NCI-H2107 (cell line): Measurements from ENCODE around the gene GPR34.
"Not testable (repeated sequence)": the region's sequence is repeated elsewhere in the genome, so short reads cannot be mapped to it uniquely, and the experiment has no call there.

Experiments used
- DNase-seq: peaks from one replicate; lab custom pipeline; 2025; lab: John Stamatoyannopoulos, UW

GPR34 gene

DNA sequence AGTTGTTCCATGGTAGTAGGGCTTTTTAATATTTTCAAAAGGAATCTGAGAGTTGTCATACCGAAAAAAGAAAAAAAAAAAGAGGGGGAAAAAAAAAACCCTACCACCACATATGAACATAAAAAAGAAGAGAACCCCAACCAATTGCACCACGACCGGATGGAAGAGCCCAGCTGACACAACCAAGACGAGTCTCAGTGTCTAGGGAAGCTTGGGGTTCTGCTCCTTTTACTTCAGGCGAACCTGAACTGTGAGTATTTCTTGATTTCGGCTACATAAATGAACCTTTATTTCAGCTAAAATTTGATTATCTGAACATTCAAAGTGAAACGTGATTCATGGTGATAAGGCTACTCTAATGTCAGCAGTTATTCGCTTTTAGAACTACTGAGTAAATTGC lies at the start of gene GPR34:
GPR34 (plus strand) TSS at position 139 of the 400 bp plus-strand sequence. CDS start 6,661 bp downstream, outside the sequence.
- DNase-seq: no peak

DNA sequence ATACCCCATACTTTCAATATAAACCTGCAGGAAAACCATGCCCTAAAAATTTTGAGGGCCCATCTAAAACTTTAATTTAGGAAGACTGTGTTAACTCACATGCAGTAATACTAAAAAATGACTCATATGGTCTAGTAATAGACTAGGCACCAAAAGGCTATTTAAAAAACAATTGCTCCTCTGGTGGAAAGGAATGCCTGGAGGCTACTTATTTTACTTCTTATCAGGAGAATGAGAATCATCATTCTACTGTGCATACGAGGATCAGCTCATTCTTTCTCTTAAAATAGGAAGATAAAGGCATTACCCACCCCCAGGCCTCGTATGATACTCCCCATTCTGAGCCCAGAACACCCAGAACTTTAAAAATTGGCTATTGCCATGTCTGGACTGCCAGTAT lies 42.6 kb upstream of the GPR34 start:
- DNase-seq: not testable (repeated sequence)

DNA sequence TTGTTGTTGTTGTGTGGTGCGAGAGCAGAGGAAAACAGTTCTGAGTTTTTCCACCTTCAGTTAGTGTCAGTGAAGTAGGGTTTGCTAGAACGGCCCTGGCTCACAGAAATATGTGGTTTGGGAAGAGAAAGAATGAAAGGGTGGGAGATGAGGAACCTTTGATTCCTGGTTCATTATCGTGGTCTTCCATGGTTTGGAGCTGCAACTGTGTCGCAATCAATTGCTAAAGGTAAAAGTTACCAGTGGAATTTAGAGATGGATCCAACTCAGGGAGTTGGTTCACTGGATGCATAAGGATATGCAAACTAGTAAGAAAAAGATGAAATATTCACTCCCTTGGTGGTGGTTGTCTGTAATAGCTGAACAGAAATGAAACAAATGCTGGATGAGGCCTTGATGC lies 35.6 kb upstream of the GPR34 start:
- no peak for DNase-seq

DNA sequence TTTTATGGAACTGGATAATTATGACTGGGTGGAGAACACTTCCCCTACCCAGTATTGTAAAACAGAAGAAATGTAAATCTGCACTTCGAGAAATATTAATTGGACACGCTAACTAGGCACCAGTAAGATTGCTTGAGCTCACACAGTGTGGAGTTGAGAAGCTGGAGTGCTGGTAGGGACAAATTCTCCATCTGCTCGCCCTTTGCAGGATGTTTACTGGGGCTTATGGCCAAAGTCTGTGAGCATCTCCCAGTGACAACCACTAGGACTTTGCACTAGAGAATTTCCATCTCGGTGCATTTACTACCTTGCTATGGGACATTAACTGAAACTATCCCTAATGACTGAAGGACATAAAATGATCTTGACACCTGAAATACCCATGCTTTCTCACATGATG lies 33.7 kb upstream of the GPR34 start:
- no peak for DNase-seq

DNA sequence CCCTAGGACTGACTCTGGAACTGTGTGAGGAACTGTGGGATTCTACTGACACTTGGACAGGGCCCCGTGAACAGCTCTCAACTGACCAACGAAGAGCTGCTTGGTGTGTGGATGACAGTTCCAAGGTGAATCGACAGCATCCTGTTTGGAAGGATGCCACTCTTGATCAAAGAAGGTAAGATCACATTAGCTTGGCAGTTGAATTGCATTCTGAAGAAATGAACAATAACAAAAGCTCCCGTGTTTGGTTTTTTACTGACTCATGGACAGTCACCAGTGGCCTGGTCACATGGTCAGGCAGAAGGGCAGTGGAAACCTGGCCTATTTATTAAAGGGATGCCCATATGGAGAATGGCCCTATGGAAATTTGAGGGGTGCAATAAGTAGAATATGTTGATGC lies 33.1 kb upstream of the GPR34 start:
- DNase-seq: no peak

DNA sequence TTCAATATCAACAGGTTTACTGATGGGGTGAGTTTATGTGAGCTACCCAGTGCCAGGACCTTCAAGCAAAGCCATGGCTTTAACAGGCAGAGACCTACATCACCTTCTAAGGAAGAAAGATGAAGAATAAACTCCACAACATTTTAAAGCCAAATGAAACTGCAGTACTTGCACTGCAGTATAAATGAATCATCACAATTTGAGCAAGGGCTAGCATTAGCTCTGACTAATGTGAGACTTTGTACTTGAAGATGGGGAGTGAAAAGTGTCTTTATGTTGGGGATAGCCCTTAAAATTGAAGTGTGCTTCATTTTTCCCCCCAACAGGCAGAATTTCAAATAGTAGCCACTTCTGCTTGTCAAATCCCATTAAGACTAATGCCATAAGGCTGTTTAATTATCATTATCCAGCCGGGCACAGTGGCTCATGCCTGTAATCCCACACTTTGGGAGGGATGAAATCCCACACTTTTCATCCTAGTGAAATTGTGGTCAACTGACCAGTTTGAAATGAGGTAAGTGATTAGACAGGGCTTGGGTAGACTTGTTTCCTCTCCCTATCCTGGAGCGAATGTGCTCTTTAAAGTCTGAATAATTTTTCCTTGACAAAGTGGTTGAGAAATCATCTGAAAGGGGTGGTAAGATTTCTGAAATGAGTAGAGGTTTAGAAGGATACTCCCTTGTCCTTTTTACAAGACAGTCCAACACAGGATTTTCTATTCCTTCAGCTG lies 27.2 kb upstream of the GPR34 start:
- DNase-seq: no peak

GRCh38 chrX:41664375-41664901 lies 24.3 kb upstream of the GPR34 start:
- no peak for DNase-seq

GRCh38 chrX:41664908-41665307 lies 23.9 kb upstream of the GPR34 start:
- no peak for DNase-seq

DNA sequence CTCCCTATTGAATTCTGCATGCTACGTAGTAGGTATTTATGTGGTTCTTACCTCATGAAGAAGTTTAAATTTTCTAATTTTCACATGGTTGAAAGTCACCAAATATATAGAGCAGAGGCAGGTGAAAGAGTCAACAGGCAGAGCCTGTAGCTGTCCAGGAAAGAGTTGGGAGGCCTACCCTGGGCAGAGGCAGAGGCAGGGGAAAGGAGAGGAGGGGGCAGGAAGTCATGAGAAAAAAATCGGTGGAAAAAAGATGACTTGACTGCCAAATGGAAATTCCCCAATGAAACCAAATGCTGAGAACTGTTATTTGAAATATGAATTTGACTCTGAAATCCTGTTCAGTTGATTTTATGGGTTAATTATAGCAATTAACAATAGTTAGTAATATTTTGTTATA lies 23.1 kb upstream of the GPR34 start:
- DNase-seq: no peak

DNA sequence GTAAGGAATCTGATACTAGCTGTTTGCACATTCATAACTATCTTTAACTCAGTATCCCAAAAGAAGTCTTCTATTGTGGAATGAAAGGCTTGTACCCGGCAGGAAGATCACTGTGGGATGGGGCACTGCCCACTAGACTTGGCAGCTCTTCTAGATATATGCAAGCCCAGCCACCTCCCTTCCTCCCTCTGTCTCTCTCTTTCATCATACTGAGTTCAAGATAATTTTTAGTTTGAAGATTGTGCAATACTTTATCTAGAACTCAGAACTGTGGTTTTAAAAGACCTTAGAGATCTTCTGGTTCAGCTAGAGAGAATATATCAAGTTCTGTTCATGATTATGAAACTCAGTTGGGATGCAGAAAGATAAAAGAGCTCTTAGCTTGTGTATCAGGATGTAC lies 22.5 kb upstream of the GPR34 start:
- no peak for DNase-seq

- DNase-seq: no peak
These were observed 21.1 kb upstream of the GPR34 start for GRCh38 chrX:41667631-41668030.

DNA sequence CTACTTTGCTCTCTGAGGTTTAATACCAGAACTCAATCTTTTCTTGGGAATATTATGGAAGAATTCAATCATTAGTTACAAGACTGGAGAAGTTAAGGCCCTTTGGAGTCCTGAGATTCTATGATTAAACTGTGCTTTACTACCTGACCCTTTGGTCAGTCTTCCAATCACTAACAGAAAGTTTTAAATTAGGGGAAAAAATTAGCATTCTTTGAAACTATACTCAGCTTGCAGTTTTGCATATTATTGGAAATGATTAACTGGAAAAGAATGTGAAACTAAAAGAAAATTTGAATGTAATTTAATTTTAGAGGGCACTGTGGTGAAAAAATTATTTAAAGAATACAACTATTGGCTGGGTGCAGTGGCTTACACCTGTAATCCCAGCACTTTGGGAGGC lies 18.7 kb upstream of the GPR34 start:
- no peak for DNase-seq

- no peak for DNase-seq
These were observed 17.7 kb upstream of the GPR34 start for GRCh38 chrX:41671082-41671481.

DNA sequence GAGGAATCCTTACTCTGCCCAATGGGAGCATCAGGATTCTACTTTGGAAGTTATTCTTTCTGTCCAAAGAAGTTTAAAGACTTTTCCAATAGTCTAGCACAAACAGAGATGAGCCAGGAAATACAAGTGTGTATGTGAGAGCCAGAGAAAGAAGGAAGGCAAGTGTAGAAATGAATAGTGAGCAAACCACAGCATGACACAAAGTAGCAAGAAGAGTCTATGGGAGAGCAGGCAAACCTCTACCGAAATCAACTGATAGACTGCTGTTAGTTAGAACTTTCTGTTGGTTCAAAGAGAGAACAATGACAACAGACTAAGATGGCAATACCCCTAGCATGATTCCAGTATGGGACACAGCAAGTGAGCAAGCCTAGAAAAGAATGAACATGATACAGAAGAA lies 16.1 kb upstream of the GPR34 start:
- DNase-seq: no peak

- DNase-seq: not testable (repeated sequence)
These were observed 12.4 kb upstream of the GPR34 start for GRCh38 chrX:41676361-41676760.

DNA sequence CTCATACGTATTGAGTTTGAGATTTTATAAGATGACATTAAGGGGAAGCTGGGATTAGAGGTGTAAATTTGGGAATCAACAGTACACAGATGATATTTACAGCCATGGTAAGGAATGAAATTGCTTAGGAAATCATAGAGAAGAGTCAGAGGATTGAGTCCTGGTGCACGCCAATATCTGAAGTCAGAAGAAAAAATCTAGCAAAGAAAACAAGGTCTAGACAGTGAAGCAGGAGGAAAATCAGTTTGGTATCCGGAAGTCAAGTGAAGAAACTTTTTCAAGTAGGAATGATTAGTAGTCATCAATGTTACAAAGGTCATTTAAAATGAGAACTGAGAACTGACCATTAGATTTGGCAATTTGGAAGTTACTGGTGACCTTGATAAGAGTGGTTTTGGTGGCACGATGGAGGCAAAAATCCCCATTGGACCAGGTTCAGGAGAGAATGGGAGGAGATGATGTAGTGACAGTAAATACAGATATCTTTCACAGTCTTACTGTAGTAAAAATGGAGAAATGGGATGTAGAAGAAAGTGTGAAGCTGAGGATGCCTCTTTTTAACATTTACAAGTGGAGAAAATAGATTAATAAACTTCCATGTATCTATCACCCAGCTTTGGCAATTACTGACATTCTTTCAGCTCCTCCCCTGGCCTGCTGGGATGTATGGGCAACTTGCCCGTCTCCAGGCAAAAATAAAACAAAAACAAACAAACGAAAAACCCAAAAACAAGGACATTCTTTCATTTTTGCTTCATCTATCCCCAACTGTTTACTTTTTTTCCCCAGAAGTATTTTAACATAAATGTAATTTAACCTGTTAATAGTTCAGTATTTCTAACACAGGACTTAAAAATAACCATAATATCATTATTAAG lies 11.4 kb upstream of the GPR34 start:
- DNase-seq: no peak

DNA sequence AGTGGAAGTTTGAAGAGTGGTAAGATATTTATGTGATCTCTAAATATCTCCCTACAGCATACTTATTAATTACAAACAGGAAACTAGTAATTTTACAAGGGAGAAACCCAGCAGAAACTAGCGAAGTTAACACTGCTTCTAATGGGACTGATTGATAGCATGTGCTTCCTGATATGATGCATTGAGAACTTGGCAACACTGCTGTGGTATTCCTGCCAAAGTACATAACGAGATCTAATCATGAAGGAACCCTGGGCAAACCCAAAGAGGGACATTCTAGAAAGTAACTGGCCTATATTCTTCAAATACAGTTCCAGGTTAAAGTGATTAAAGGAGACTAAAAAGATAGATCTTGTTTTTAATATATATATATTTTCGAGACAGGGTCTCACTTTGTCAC lies 4.6 kb upstream of the GPR34 start:
- DNase-seq: no peak

- no peak for DNase-seq
These were observed 3.8 kb upstream of the GPR34 start for GRCh38 chrX:41684940-41685339.

DNA sequence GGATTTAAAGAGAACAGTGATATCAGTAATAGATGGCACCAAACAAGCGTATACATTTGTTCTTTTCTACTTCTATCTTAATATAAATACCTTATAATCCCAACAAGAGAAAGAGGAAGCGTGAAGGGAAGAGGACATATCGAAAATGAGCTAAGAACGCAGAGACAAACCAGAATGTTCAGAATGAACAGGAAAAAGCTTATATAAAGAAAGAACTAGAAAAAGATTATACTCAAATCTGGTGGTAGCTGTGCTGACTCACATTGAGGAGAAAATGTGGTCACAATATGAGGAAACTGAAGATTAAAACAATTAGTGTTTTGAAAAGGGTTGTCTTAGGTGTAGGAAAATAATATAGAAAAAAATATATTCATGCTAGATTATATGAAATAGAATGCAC lies 2.0 kb upstream of the GPR34 start:
- DNase-seq: no peak

GRCh38 chrX:41688156-41688555 lies 617 bp upstream of the GPR34 start:
- no peak for DNase-seq

DNA sequence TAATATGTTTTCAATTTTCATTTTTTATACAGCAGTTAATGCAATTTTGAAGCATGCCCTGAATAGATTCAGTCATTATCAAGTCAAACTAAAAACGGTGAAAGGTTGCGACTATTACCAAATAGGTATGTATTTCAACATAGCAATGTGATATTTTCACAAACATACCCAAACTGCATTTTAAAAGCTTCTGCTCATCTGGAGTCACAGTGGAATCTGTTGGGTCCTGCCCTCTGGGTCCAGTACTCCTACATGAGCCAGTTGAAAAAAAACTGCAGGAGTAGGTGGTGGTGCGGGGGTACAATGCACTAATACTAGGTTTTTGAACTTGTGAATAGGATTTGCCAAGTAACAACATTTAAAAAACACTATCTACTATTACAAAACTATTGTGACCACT lies 938 bp downstream of the GPR34 start:
- no peak for DNase-seq

DNA sequence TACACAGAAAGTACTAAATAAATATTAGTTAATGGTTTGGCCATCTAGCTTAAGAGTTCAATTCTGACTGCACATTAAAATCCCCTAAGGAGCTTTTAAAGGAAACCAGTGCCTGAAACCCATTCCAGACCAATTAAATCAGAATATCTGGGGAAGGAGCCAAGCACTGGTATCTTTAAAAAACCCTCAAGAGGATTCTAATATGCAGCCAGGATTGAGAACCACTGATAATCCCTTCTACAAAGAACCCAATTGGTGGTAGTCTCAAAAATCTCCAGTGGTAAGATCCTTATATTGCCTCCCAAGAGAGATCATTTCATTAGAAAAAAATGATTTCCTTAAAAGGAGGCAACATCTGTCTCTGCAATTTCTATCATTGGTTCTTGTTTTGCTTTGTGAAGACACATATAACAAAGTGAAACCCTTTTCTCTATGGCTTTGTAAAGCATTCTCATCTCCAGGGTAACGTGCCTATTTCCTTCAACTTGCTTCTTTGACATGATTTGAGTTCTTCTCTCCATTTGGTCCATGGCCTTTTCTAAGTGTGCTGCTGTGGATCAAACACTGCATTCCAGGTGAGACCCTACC lies 3.5 kb downstream of the GPR34 start:
- no peak for DNase-seq

DNA sequence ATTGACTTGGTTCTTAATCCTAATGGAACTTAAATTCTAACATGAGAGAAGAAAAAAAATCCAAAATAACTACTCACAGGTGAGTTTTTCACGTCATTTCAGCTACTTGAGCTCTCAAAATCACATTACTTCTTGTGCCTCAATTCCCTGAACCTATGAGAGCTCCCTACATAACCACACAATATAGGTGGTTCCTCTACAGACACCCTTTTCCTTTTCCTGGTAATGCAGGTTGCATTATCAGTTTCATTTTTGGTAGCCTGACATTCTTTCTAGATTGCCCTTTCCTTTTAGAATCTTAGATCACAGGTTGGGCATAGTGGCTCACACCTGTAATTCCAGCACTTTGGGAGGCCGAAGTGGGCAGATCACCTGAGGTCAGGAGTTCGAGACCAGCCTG lies 4.3 kb downstream of the GPR34 start:
- DNase-seq: no peak
